Neural cell (in vitro differentiated cells): ENCODE measurements around the gene KRTAP4-8. TPM values are rescaled to one million over a fixed set of nuclear protein-coding genes. Genes with fewer than 3 reads are reported as not detected.

Experiments
- polyA plus RNA-seq: library from polyadenylated mRNA; depleted of rRNA; stranded (reverse); fragments of >200 nt; gene quantifications from 2 replicates; pipeline ENCODE4 v1.2.3, GENCODE V29; 2014

KRTAP4-8 gene
- polyA plus RNA-seq, 1 donor from 2014 or later = not detected

Other genes starting within 250 kb of the KRTAP4-8 start
- gene KRT12, start 230.9 kb downstream of the KRTAP4-8 start, polyA plus RNA-seq = not detected in 2 replicates
- gene KRT20, start 212.9 kb downstream of the KRTAP4-8 start, polyA plus RNA-seq = not detected in 2 replicates
- gene KRT23, start 160.5 kb downstream of the KRTAP4-8 start, polyA plus RNA-seq = 0.37 and 0.86 TPM in 2 replicates
- not detected in 2 replicates for gene KRT39, start 131.2 kb downstream of the KRTAP4-8 start, polyA plus RNA-seq
- not detected in 2 replicates for gene KRT40, start 113.8 kb downstream of the KRTAP4-8 start, polyA plus RNA-seq
- not detected in 2 replicates for gene KRTAP3-3, start 104.0 kb downstream of the KRTAP4-8 start, polyA plus RNA-seq
- not detected in 2 replicates for gene KRTAP3-2, start 98.2 kb downstream of the KRTAP4-8 start, polyA plus RNA-seq
- gene KRTAP3-1, start 89.0 kb downstream of the KRTAP4-8 start, polyA plus RNA-seq = not detected in 2 replicates
- gene KRTAP1-5, start 70.9 kb downstream of the KRTAP4-8 start, polyA plus RNA-seq = not detected in 2 replicates
- gene KRTAP1-4, start 67.9 kb downstream of the KRTAP4-8 start, polyA plus RNA-seq = not detected in 2 replicates
- not detected in 2 replicates for gene KRTAP1-3, start 63.3 kb downstream of the KRTAP4-8 start, polyA plus RNA-seq
- not detected in 2 replicates for gene KRTAP1-1, start 56.7 kb downstream of the KRTAP4-8 start, polyA plus RNA-seq
- gene KRTAP2-1, start 50.8 kb downstream of the KRTAP4-8 start, polyA plus RNA-seq = not detected in 2 replicates
- gene KRTAP2-2, start 42.9 kb downstream of the KRTAP4-8 start, polyA plus RNA-seq = not detected in 2 replicates
- not detected in 2 replicates for gene KRTAP2-3, start 38.0 kb downstream of the KRTAP4-8 start, polyA plus RNA-seq
- gene KRTAP2-4, start 32.3 kb downstream of the KRTAP4-8 start, polyA plus RNA-seq = not detected in 2 replicates
- gene KRTAP4-7, start 14.0 kb downstream of the KRTAP4-8 start, polyA plus RNA-seq = not detected in 2 replicates
- gene KRTAP4-16, start 4.1 kb upstream of the KRTAP4-8 start, polyA plus RNA-seq = not detected in 2 replicates
- gene KRTAP4-9, start 7.2 kb upstream of the KRTAP4-8 start, polyA plus RNA-seq = not detected in 2 replicates
- not detected in 2 replicates for gene KRTAP4-11, start 20.2 kb upstream of the KRTAP4-8 start, polyA plus RNA-seq
- gene KRTAP4-12, start 26.0 kb upstream of the KRTAP4-8 start, polyA plus RNA-seq = not detected in 2 replicates
- gene KRTAP4-6, start 42.4 kb upstream of the KRTAP4-8 start, polyA plus RNA-seq = not detected in 2 replicates
- not detected in 2 replicates for gene KRTAP4-5, start 51.7 kb upstream of the KRTAP4-8 start, polyA plus RNA-seq
- gene KRTAP4-4, start 62.6 kb upstream of the KRTAP4-8 start, polyA plus RNA-seq = not detected in 2 replicates
- gene KRTAP4-3, start 70.1 kb upstream of the KRTAP4-8 start, polyA plus RNA-seq = not detected in 2 replicates
- gene KRTAP4-2, start 80.1 kb upstream of the KRTAP4-8 start, polyA plus RNA-seq = not detected in 2 replicates
- gene KRTAP4-1, start 86.8 kb upstream of the KRTAP4-8 start, polyA plus RNA-seq = not detected in 2 replicates
- not detected in 2 replicates for gene KRTAP9-1, start 91.7 kb upstream of the KRTAP4-8 start, polyA plus RNA-seq
- not detected in 2 replicates for gene KRTAP9-2, start 128.5 kb upstream of the KRTAP4-8 start, polyA plus RNA-seq
- gene KRTAP9-3, start 134.3 kb upstream of the KRTAP4-8 start, polyA plus RNA-seq = not detected in 2 replicates
- not detected in 2 replicates for gene KRTAP9-8, start 139.9 kb upstream of the KRTAP4-8 start, polyA plus RNA-seq
- not detected in 2 replicates for gene KRTAP9-4, start 151.5 kb upstream of the KRTAP4-8 start, polyA plus RNA-seq
- not detected in 2 replicates for gene KRTAP9-9, start 157.2 kb upstream of the KRTAP4-8 start, polyA plus RNA-seq
- gene KRTAP9-6, start 167.2 kb upstream of the KRTAP4-8 start, polyA plus RNA-seq = not detected in 2 replicates
- not detected in 2 replicates for gene KRTAP9-7, start 177.6 kb upstream of the KRTAP4-8 start, polyA plus RNA-seq
- not detected in 2 replicates for gene KRTAP29-1, start 204.7 kb upstream of the KRTAP4-8 start, polyA plus RNA-seq
- not detected in 2 replicates for gene KRTAP16-1, start 211.2 kb upstream of the KRTAP4-8 start, polyA plus RNA-seq
- not detected in 2 replicates for gene KRTAP17-1, start 217.6 kb upstream of the KRTAP4-8 start, polyA plus RNA-seq